ENCODE data around the gene KIZ.
A peak's percentile ranks its signal among the peaks of the same experiment; 100 is the strongest.

Gene KIZ

GRCh38 chr20:21229163-21229562 is 103.3 kb downstream of the KIZ start:
- WGBS, 2 donors (ENCODE audit: extremely low coverage in 2 of 2, insufficient read length in 2 of 2, insufficient replicate concordance in 1 of 2) = no CpG with 5 or more reads among the region's 2 CpGs
- Histone ChIP-seq H3K4me2 (ENCODE audit: insufficient read depth, low read length, poor library complexity, severe bottlenecking) (no peak overlapping the region), H3K23ac (ENCODE audit: low read depth, low read length, poor library complexity) (no peak overlapping the region), H2BK12ac (ENCODE audit: low read length) (no peak overlapping the region), H3K27me3 (ENCODE audit: control insufficient read depth in 3 of 3, insufficient read depth in 3 of 3, low read depth in 1 of 3, low read length in 3 of 3) (peaks cover 0 to 3% (median 2%) of the 10 kb centered on the region in 3 experiments), H3K4me1 (ENCODE audit: control insufficient read depth in 2 of 2, insufficient read depth in 1 of 2, low read depth in 1 of 2, low read length in 2 of 2) (peaks cover 16 to 33% of the 10 kb centered on the region in 2 donors), H2AFZ (ENCODE audit: low read length) (no peak overlapping the region), H3K4me3 (ENCODE audit: low read length in 2 of 2) (no peak overlapping the region), H3K36me3 (replicated peaks in 1 of 2; ENCODE audit: control insufficient read depth in 2 of 2, insufficient read depth in 2 of 2, low read length in 2 of 2) (no peaks in the 10 kb centered on the region), H3K4ac (ENCODE audit: low read length) (no peak overlapping the region), H2BK120ac (ENCODE audit: low read depth, low read length) (no peak overlapping the region), H4K91ac (ENCODE audit: low read depth, low read length, poor library complexity) (no peak overlapping the region), H3K18ac (ENCODE audit: low read length) (no peak overlapping the region), H3K79me1 (ENCODE audit: low read depth, low read length) (no peaks in the 10 kb centered on the region), H3K9me3 (replicated peaks in 1 of 2; ENCODE audit: control insufficient read depth in 2 of 2, insufficient read depth in 1 of 2, low read depth in 1 of 2, low read length in 2 of 2) (no peaks in the 10 kb centered on the region), H3K14ac (ENCODE audit: low read length) (no peak overlapping the region), H3K9ac (ENCODE audit: low read depth, low read length, poor library complexity) (no peak overlapping the region), H2BK15ac (ENCODE audit: low read length) (no peak overlapping the region), H3K27ac (replicated peaks; ENCODE audit: low read length) (no peak overlapping the region), H2AK5ac (ENCODE audit: low read depth, low read length) (no peak overlapping the region), H4K8ac (ENCODE audit: low read depth, low read length) (no peak overlapping the region), H2BK5ac (ENCODE audit: low read length) (no peak overlapping the region)
- no peak for DNase-seq (ENCODE audit: low spot score)

GRCh38 chr20:21230220-21230619 is 104.3 kb downstream of the KIZ start:
- Histone ChIP-seq H2BK12ac (ENCODE audit: low read length) (no peak overlapping the region), H3K27ac (replicated peaks; ENCODE audit: low read length) (no peak overlapping the region), H3K18ac (ENCODE audit: low read length) (no peak overlapping the region), H3K14ac (ENCODE audit: low read length) (no peak overlapping the region), H3K9me3 (replicated peaks in 1 of 2; ENCODE audit: control insufficient read depth in 2 of 2, insufficient read depth in 1 of 2, low read depth in 1 of 2, low read length in 2 of 2) (no peaks in the 10 kb centered on the region), H3K4me3 (ENCODE audit: low read length in 2 of 2) (no peak overlapping the region), H3K36me3 (replicated peaks in 1 of 2; ENCODE audit: control insufficient read depth in 2 of 2, insufficient read depth in 2 of 2, low read length in 2 of 2) (no peaks in the 10 kb centered on the region), H2BK15ac (ENCODE audit: low read length) (no peak overlapping the region), H2BK5ac (ENCODE audit: low read length) (no peak overlapping the region), H3K4me2 (ENCODE audit: insufficient read depth, low read length, poor library complexity, severe bottlenecking) (no peak overlapping the region), H4K91ac (ENCODE audit: low read depth, low read length, poor library complexity) (no peak overlapping the region), H4K8ac (ENCODE audit: low read depth, low read length) (no peak overlapping the region), H3K9ac (ENCODE audit: low read depth, low read length, poor library complexity) (no peak overlapping the region), H3K4me1 (ENCODE audit: control insufficient read depth in 2 of 2, insufficient read depth in 1 of 2, low read depth in 1 of 2, low read length in 2 of 2) (peaks cover 24 to 33% of the 10 kb centered on the region in 2 donors), H3K23ac (ENCODE audit: low read depth, low read length, poor library complexity) (no peak overlapping the region), H3K27me3 (ENCODE audit: control insufficient read depth in 3 of 3, insufficient read depth in 3 of 3, low read depth in 1 of 3, low read length in 3 of 3) (peaks cover 0 to 3% (median 2%) of the 10 kb centered on the region in 3 experiments), H2AFZ (ENCODE audit: low read length) (no peak overlapping the region), H3K4ac (ENCODE audit: low read length) (no peak overlapping the region), H2AK5ac (ENCODE audit: low read depth, low read length) (no peak overlapping the region), H3K79me1 (ENCODE audit: low read depth, low read length) (no peaks in the 10 kb centered on the region), H2BK120ac (ENCODE audit: low read depth, low read length) (no peak overlapping the region)
- no peak for DNase-seq (ENCODE audit: low spot score)
- WGBS, 2 donors (ENCODE audit: extremely low coverage in 2 of 2, insufficient read length in 2 of 2, insufficient replicate concordance in 1 of 2) = no CpG with 5 or more reads among the region's 3 CpGs

GRCh38 chr20:21230686-21231085 is 104.8 kb downstream of the KIZ start:
- WGBS, 2 donors (ENCODE audit: extremely low coverage in 2 of 2, insufficient read length in 2 of 2, insufficient replicate concordance in 1 of 2) = no CpG with 5 or more reads among the region's 4 CpGs
- Histone ChIP-seq H2AFZ (ENCODE audit: low read length) (no peak overlapping the region), H3K79me1 (ENCODE audit: low read depth, low read length) (no peaks in the 10 kb centered on the region), H2BK120ac (ENCODE audit: low read depth, low read length) (no peak overlapping the region), H2BK5ac (ENCODE audit: low read length) (no peak overlapping the region), H3K23ac (ENCODE audit: low read depth, low read length, poor library complexity) (no peak overlapping the region), H3K4me3 (ENCODE audit: low read length in 2 of 2) (no peak overlapping the region), H3K4me2 (ENCODE audit: insufficient read depth, low read length, poor library complexity, severe bottlenecking) (no peak overlapping the region), H3K18ac (ENCODE audit: low read length) (no peak overlapping the region), H2BK12ac (ENCODE audit: low read length) (no peak overlapping the region), H3K27ac (replicated peaks; ENCODE audit: low read length) (no peak overlapping the region), H2BK15ac (ENCODE audit: low read length) (no peak overlapping the region), H3K9me3 (replicated peaks in 1 of 2; ENCODE audit: control insufficient read depth in 2 of 2, insufficient read depth in 1 of 2, low read depth in 1 of 2, low read length in 2 of 2) (no peaks in the 10 kb centered on the region), H3K27me3 (ENCODE audit: control insufficient read depth in 3 of 3, insufficient read depth in 3 of 3, low read depth in 1 of 3, low read length in 3 of 3) (peaks cover 0 to 3% (median 2%) of the 10 kb centered on the region in 3 experiments), H4K91ac (ENCODE audit: low read depth, low read length, poor library complexity) (no peak overlapping the region), H3K4ac (ENCODE audit: low read length) (no peak overlapping the region), H4K8ac (ENCODE audit: low read depth, low read length) (no peak overlapping the region), H3K4me1 (ENCODE audit: control insufficient read depth in 2 of 2, insufficient read depth in 1 of 2, low read depth in 1 of 2, low read length in 2 of 2) (peaks cover 26 to 33% of the 10 kb centered on the region in 2 donors), H3K9ac (ENCODE audit: low read depth, low read length, poor library complexity) (no peak overlapping the region), H3K36me3 (replicated peaks in 1 of 2; ENCODE audit: control insufficient read depth in 2 of 2, insufficient read depth in 2 of 2, low read length in 2 of 2) (no peaks in the 10 kb centered on the region), H2AK5ac (ENCODE audit: low read depth, low read length) (no peak overlapping the region), H3K14ac (ENCODE audit: low read length) (no peak overlapping the region)
- DNase-seq (ENCODE audit: low spot score) = no peak

GRCh38 chr20:21232546-21233280 is 106.8 kb downstream of the KIZ start:
- peak; percentile 48 for DNase-seq (ENCODE audit: low spot score)

More at GRCh38 chr20:21232546-21233280, 106.8 kb downstream of the KIZ start:
- Histone ChIP-seq H2AFZ (ENCODE audit: low read length) (no peak overlapping the region), H2BK15ac (ENCODE audit: low read length) (no peak overlapping the region), H3K18ac (ENCODE audit: low read length) (no peak overlapping the region), H2BK120ac (ENCODE audit: low read depth, low read length) (no peak overlapping the region), H3K79me1 (ENCODE audit: low read depth, low read length) (no peaks in the 10 kb centered on the region), H3K27ac (replicated peaks; ENCODE audit: low read length) (no peak overlapping the region), H3K36me3 (replicated peaks in 1 of 2; ENCODE audit: control insufficient read depth in 2 of 2, insufficient read depth in 2 of 2, low read length in 2 of 2) (no peaks in the 10 kb centered on the region), H3K4me1 (ENCODE audit: control insufficient read depth in 2 of 2, insufficient read depth in 1 of 2, low read depth in 1 of 2, low read length in 2 of 2) (peaks cover 23 to 33% of the 10 kb centered on the region in 2 donors), H3K27me3 (ENCODE audit: control insufficient read depth in 3 of 3, insufficient read depth in 3 of 3, low read depth in 1 of 3, low read length in 3 of 3) (peaks cover 0 to 3% (median 2%) of the 10 kb centered on the region in 3 experiments), H2AK5ac (ENCODE audit: low read depth, low read length) (no peak overlapping the region), H3K4ac (ENCODE audit: low read length) (no peak overlapping the region), H3K9me3 (replicated peaks in 1 of 2; ENCODE audit: control insufficient read depth in 2 of 2, insufficient read depth in 1 of 2, low read depth in 1 of 2, low read length in 2 of 2) (no peaks in the 10 kb centered on the region), H4K91ac (ENCODE audit: low read depth, low read length, poor library complexity) (no peak overlapping the region), H3K4me3 (ENCODE audit: low read length in 2 of 2) (no peak overlapping the region), H2BK12ac (ENCODE audit: low read length) (no peak overlapping the region), H4K8ac (ENCODE audit: low read depth, low read length) (no peak overlapping the region), H3K14ac (ENCODE audit: low read length) (no peak overlapping the region), H3K23ac (ENCODE audit: low read depth, low read length, poor library complexity) (no peak overlapping the region), H3K4me2 (ENCODE audit: insufficient read depth, low read length, poor library complexity, severe bottlenecking) (peak overlapping the region; percentile 27), H3K9ac (ENCODE audit: low read depth, low read length, poor library complexity) (no peak overlapping the region), H2BK5ac (ENCODE audit: low read length) (no peak overlapping the region)
- no CpG with 5 or more reads among the region's 10 CpGs for WGBS, 2 donors (ENCODE audit: extremely low coverage in 2 of 2, insufficient read length in 2 of 2, insufficient replicate concordance in 1 of 2)
